Lower leg skin (tissue), 3 donors: ENCODE data around the gene POLE4.

Source experiments
- POLR2A ChIP-seq, 2 donors: fragments of 450-650 bp; IDR thresholded peaks; one replicate each; pipeline ENCODE4 v1.6.1; 2016 to 2017; ENCODE audit warnings: antibody characterized with exemption in 2 of 2, mild to moderate bottlenecking in 1 of 2, moderate library complexity in 1 of 2
- TF ChIP-seq, protein P1 (sequence below), 3 donors: fragments of 450-650 bp; IDR thresholded peaks; one replicate each; pipeline ENCODE4 v1.5.1; 2016; ENCODE audit warnings: antibody characterized with exemption in 3 of 3, mild to moderate bottlenecking in 3 of 3, moderate library complexity in 2 of 3

DNA sequence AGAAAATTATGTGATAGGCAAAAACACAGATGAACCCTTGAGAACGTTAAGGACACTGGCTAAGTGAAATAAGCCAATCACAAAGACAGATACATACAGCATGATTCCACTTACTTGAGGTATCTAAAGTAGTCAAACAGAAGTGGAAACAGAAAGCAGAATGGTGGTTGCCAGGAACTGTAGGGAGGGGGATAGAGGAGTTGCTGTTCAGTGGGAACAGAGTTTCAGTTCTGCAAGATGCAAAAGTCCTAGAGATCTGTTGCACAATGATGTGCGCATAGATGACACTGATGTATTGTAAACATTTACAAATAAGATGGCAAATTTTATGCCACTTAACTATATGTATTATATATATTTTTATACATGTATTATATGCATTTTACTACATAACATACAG lies 59.7 kb downstream of the POLE4 start:
- TF ChIP-seq, protein P1, sequence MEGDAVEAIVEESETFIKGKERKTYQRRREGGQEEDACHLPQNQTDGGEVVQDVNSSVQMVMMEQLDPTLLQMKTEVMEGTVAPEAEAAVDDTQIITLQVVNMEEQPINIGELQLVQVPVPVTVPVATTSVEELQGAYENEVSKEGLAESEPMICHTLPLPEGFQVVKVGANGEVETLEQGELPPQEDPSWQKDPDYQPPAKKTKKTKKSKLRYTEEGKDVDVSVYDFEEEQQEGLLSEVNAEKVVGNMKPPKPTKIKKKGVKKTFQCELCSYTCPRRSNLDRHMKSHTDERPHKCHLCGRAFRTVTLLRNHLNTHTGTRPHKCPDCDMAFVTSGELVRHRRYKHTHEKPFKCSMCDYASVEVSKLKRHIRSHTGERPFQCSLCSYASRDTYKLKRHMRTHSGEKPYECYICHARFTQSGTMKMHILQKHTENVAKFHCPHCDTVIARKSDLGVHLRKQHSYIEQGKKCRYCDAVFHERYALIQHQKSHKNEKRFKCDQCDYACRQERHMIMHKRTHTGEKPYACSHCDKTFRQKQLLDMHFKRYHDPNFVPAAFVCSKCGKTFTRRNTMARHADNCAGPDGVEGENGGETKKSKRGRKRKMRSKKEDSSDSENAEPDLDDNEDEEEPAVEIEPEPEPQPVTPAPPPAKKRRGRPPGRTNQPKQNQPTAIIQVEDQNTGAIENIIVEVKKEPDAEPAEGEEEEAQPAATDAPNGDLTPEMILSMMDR (IDR thresholded peaks at IDR 0.05) = no peak
- TF ChIP-seq POLR2A (IDR thresholded peaks at IDR 0.05) = no peak
